GM12891 (cell line): ENCODE results near the gene ZNF207.

Experiments
- DNase-seq: peaks from one replicate; pipeline ENCODE4 v3.0.0; 2011; ENCODE audit warnings: low spot score; ENCODE audit not compliant: insufficient read length
- FAIRE-seq: peaks from 2 replicates; lab custom pipeline; 2011; peaks lifted over from hg19 to GRCh38; lab: Jason Lieb, UNC
- PAX5 ChIP-seq: IDR thresholded peaks from 2 replicates; pipeline ENCODE4 v1.6.1; 2011; ENCODE audit warnings: low read length, moderate library complexity, mild to moderate bottlenecking; ENCODE audit not compliant: insufficient read depth, severe bottlenecking
- POLR2A ChIP-seq: IDR thresholded peaks from 2 replicates; pipeline ENCODE4 v1.6.1; 2011; ENCODE audit warnings: low read depth, low read length, control low read depth
- POLR2AphosphoS5 ChIP-seq: IDR thresholded peaks from 2 replicates; pipeline ENCODE4 v1.6.1; 2011; ENCODE audit warnings: low read depth, low read length, control low read depth
- POU2F2 ChIP-seq: IDR thresholded peaks from 2 replicates; pipeline ENCODE4 v1.6.1; 2011; ENCODE audit warnings: low read depth, mild to moderate bottlenecking, control low read depth, low read length, moderate library complexity
- SPI1 ChIP-seq: IDR thresholded peaks from 2 replicates; pipeline ENCODE4 v1.6.1; 2011; ENCODE audit warnings: low read depth, low read length, control low read depth
- TAF1 ChIP-seq: IDR thresholded peaks from 2 replicates; pipeline ENCODE4 v1.6.1; 2011; ENCODE audit warnings: low read depth, low read length, control low read depth

The ZNF207 gene

DNA sequence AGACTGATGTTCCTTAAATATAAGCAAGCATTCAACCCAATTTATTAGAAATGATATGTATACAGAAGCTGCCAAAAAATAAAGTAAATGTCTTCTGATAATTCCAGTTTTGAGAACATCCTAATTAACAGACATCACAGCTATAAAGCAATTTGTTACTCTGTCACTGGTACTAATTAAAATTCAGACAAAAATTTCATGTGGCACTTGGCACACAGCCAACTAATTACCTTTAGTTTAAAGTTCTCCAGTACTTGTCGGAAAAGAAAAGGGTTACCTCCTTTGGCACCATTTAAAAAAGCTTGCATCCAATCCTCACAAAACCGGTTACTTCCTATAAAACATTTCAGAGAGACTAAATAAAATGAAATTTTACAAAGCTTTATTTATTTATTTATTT is 16.8 kb upstream of the ZNF207 start:
- FAIRE-seq = no peak

DNA sequence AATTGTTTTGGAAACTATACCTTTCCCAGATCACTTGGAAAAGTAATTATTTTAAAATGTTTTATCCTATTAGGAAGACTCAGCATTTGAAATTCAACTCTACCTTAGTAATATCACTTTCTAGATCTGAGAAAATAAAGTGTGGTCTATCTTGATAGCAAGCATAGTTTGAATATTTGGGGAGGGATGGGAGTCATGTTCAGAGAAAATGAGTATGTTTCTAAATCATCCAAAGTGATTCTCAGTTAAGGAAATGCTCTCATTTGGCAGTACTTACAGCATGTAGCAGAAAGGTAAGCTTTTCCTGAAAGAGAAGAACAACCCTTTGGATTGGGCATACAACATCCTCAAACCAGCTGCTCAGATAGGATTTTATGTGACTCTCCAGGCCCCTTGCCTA is 14.9 kb upstream of the ZNF207 start:
- no peak for TF ChIP-seq POU2F2
- no peak for TF ChIP-seq TAF1
- TF ChIP-seq POLR2A = no peak
- no peak for TF ChIP-seq POLR2AphosphoS5
- TF ChIP-seq SPI1 = no peak
- TF ChIP-seq PAX5 = no peak
- no peak for FAIRE-seq
- no peak for DNase-seq

More for the DNA sequence above, 16.8 kb upstream of the ZNF207 start:
- DNase-seq = no peak
- TF ChIP-seq POU2F2 = no peak
- TF ChIP-seq POLR2A = no peak
- no peak for TF ChIP-seq POLR2AphosphoS5
- TF ChIP-seq PAX5 = no peak
- no peak for TF ChIP-seq SPI1
- TF ChIP-seq TAF1 = no peak

DNA sequence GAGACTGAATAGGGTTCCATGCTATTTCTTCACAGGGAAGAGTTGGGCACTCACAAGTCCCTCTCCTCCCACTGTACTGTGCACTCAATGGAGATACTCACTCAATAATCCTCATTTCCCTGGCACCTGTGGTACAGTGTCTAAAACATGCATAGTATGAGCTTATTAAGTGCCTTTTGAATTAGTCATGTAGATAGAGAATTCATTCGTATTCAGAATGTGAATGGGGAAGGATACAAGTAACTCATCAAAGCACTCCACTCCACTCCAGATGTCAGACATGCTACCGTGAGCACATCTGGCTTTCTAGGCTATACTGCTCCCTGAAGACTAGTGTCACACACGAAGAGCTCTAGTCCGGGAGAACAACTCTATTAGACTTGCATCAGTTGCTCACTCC is 14.3 kb upstream of the ZNF207 start:
- DNase-seq = no peak
- FAIRE-seq = no peak

DNA sequence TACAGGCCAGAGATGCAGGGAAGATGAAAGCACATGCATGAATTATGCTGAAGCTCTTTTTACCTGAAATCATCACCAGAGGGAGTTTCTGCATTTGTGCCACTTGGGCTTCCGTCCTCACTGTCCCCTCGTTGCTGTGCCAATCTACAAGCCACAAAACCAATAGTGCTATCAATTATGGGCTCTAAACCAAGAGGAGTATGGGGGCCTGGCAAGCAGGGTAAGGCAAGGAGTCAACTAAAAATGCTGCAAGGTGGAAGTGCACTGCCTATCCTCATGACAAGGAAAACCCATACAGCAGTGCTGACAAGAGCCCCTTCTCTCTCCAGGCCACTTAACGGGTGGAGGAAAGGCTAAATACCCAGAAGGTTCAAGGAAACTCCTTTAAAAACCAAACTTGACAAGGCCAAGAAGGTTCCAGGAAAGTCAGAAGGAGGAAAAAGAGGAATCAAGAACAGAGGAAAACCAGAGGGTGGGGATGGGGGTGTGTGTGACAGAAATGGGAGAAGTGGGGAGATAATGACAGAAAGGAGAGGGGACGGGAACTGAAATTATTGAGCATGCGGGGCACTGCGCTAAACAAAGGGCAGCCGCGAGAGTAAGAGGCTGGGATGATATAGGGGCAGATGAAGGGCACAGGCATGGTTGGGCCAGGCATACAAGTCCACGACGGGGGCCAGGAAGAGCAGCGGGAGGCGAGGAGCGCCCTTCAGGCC is 8.7 kb upstream of the ZNF207 start:
- DNase-seq (no peak), FAIRE-seq (peak; percentile 75)
- TF ChIP-seq PAX5 = no peak
- no peak for TF ChIP-seq TAF1
- no peak for TF ChIP-seq POLR2A
- TF ChIP-seq POLR2AphosphoS5 = no peak
- TF ChIP-seq SPI1 = no peak

More for the DNA sequence above, 14.3 kb upstream of the ZNF207 start:
- TF ChIP-seq PAX5 (no peak), TAF1 (no peak), POU2F2 (no peak), SPI1 (no peak), POLR2A (no peak), POLR2AphosphoS5 (no peak)

DNA sequence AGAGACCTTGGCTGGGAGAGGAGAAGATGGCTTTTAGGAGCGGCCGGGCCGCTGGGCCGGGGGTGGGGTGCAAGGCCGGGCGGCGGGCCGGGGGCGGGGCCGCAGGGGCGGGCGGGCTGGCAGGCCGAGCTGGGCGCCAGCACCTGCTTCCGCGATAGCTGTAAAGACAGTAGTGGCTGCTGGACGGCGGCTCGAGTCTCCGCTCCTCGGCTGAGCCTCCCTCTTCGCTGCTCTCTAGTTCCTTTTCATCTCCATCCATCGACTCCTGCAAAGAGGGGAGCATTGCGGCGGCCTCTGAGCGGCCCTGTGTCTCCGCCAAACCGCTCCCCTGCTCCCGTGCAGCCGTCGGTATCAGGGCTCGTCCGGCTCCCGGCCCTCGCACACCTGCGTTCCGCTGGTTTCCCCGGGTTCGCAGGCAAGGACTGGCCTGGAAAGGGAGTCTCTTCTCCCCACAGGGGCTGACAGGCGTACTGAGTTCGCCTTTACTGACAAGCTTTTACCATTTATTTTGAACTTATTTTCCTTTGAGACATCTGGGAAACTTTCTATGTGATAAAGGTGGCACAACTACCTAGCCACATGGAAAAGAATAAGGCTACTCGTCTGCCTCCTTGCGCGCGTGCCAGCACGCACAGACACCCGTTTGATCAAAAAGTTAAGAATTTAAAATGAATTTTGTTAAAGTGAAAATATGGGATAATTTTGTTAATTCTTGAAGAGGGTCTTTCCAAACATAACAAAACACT is 7.9 kb upstream of the ZNF207 start, which contains the start of gene C17orf75:
Gene C17orf75 (minus strand): TSS at position 317 of the 746 bp plus-strand sequence. CDS start 34 bp downstream, at position 283.
- DNase-seq (peak; percentile 60), FAIRE-seq (peak; percentile 76)

DNA sequence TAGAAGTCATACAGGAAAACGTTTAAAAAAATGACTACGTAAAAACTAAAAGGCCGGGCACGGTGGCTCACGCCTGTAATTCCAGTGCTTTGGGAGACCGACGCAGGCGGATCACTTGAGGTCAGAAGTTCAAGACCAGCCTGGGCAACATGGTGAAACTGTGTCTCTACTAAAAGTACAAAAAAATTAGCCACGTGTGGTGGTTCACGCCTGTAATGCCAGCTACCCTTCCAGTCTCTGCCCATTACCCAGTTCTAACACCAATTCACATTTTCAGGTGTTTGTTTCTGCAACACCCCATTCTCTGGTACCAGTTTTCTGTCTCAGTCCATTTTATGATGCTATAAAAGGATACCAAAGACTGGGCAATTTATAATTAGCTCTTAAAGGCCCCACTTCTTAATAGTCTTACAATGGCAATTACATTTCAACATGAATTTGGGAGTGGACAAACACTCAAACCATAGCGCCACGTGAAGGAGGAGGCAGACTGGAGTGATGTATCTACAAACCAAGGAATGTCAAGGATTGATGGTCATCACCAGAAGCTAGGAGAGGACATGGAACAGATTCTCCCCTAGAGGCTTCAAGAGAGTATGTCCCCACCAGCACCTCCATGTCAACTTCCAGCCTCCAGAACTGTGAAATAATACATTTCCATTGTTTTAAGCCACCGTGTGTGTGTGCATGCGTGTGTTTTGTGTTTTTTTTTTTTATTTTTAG is 7.2 kb upstream of the ZNF207 start:
- FAIRE-seq = no peak
- no peak for DNase-seq
- TF ChIP-seq POLR2A (no peak), TAF1 (no peak), PAX5 (no peak), POU2F2 (no peak), POLR2AphosphoS5 (no peak), SPI1 (no peak)

More for the DNA sequence above, 7.9 kb upstream of the ZNF207 start, which contains the start of gene C17orf75:
- TF ChIP-seq POLR2A (peak; percentile 77), POLR2AphosphoS5 (peak; percentile 76), PAX5 (peak; percentile 55), SPI1 (no peak), TAF1 (peak; percentile 94), POU2F2 (peak; percentile 93)

DNA sequence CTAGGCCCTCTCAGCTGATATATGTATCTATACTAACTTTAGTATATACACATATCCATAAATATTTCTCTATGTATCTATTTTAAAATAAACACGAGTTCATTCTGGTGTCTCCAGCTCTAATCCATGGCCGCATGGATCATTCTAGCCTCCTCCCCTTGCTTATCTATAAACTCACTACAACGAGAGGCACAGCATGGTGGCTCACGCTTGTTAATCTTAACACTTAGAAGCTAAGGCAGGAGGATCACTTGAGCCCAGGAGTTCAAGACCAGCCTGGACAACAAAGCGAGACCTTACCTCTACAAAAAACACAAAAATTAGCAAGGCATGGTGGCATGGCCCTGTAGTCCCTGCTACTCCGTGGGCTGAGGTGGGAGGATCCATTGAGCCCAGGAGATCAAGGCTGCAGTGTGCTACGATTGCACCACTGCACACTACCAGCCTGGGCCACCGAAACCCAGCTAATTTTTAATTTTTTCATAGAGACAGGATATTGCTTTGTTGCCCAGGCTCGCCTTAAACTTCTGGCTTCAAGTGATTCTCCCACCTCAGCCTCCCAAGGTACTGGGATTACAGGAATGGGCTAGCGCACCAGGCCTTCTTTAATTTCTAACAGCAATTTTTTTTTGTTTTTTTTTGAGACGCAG is 3.9 kb upstream of the ZNF207 start:
- DNase-seq (no peak), FAIRE-seq (no peak)
- TF ChIP-seq TAF1 = no peak
- TF ChIP-seq PAX5 = no peak

DNA sequence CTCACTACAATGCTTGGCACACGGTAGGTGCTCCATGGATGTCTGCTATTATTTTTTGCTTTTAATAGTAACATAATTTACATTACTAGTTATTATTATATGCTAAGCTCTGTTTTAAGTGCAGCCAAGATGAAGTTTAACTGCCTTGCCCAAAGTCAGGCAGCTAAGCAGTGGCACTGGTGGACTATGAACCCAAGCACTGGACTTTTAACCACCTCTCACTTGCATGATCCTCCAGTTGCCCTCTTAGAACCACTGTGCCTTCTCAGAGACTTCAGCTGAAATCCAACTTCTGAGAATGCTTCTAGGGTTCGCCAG is 1.5 kb upstream of the ZNF207 start:
- TF ChIP-seq PAX5 (no peak), TAF1 (no peak), SPI1 (no peak)
- DNase-seq (no peak), FAIRE-seq (no peak)

DNA sequence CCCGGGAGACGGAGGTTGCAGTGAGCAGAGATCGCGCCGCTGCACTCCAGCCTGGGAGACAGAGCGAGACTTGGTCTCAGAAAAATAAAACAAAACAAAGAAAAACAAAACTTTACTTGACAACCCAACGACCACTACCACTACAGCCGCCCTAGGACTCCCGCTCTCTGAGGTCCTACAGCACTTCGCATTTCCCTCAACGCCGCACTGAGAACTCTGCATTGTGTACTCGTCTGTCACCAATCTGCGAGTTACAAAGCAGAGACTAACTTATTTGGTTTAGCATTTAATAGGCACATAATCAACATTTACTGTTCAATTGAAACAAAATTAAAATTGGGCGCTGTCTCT is 479 bp upstream of the ZNF207 start:
- FAIRE-seq (no peak), DNase-seq (no peak)
- TF ChIP-seq POLR2A = no peak
- no peak for TF ChIP-seq SPI1
- TF ChIP-seq POLR2AphosphoS5 = no peak
